Keratinocyte (primary cell): Measurements from ENCODE around the gene TNS1. TPM values are rescaled to one million over a fixed set of nuclear protein-coding genes. Genes with fewer than 3 reads are reported as not detected.

Source experiments
- DNase-seq: peaks from one replicate; pipeline ENCODE4 v3.0.0-alpha.2; 2011; ENCODE audit warnings: low read depth, missing footprints, low spot score
- FAIRE-seq: peaks from 2 replicates; lab custom pipeline; 2011; peaks lifted over from hg19 to GRCh38; lab: Jason Lieb, UNC
- H2AFZ ChIP-seq: 2 replicates; pipeline ENCODE4 v1.6.0; 2012; ENCODE audit warnings: low read length, control low read depth, inconsistent platforms; ENCODE audit not compliant: control insufficient read depth
- H3K27ac ChIP-seq: 2 replicates; pipeline ENCODE4 v1.5.1; 2011; ENCODE audit warnings: low read length; ENCODE audit not compliant: control insufficient read depth, insufficient read depth
- H3K27me3 ChIP-seq: 3 replicates; pipeline ENCODE4 v1.6.0; 2011; ENCODE audit warnings: low read length; ENCODE audit not compliant: control insufficient read depth, insufficient read depth; ENCODE audit errors: extremely low read depth
- H3K36me3 ChIP-seq, 2 experiments: 2 replicates in 1 of 2; 3 replicates in 1 of 2; pipeline ENCODE4 v1.5.1; 2011; ENCODE audit warnings: low read length in 2 of 2, mild to moderate bottlenecking in 1 of 2; ENCODE audit not compliant: control insufficient read depth in 2 of 2, insufficient read depth in 2 of 2; ENCODE audit errors: extremely low read depth in 1 of 2
- H3K4me1 ChIP-seq: 3 replicates; pipeline ENCODE4 v1.5.1; 2011; ENCODE audit warnings: low read length; ENCODE audit not compliant: control insufficient read depth, insufficient read depth; ENCODE audit errors: extremely low read depth
- H3K4me2 ChIP-seq: 3 replicates; pipeline ENCODE4 v1.6.0; 2011; ENCODE audit warnings: low read depth, low read length; ENCODE audit not compliant: control insufficient read depth, insufficient read depth; ENCODE audit errors: extremely low read depth
- H3K4me3 ChIP-seq, 3 experiments: fragments of 200-600 bp in 1 of 3; sonication (generic) in 1 of 3; 2 replicates in 2 of 3; 3 replicates in 1 of 3; pipeline ENCODE4 v1.5.1; 2011 to 2016; ENCODE audit warnings: low read length in 3 of 3, mild to moderate bottlenecking in 3 of 3, control low read depth in 2 of 3, inconsistent platforms in 1 of 3, low read depth in 1 of 3, mixed read lengths in 1 of 3, mixed run types in 1 of 3, moderate library complexity in 1 of 3; ENCODE audit not compliant: control insufficient read depth in 2 of 3, insufficient read depth in 2 of 3; ENCODE audit errors: extremely low read depth in 1 of 3
- H3K79me2 ChIP-seq: 2 replicates; pipeline ENCODE4 v1.6.0; 2012; ENCODE audit warnings: low read length; ENCODE audit not compliant: control insufficient read depth, insufficient read depth
- H3K9ac ChIP-seq: 3 replicates; pipeline ENCODE4 v1.6.0; 2011; ENCODE audit warnings: low read length; ENCODE audit not compliant: control insufficient read depth, insufficient read depth; ENCODE audit errors: extremely low read depth
- H3K9me1 ChIP-seq: 3 replicates; pipeline ENCODE4 v1.6.0; 2011; ENCODE audit warnings: low read length; ENCODE audit not compliant: control insufficient read depth, insufficient read depth; ENCODE audit errors: extremely low read depth
- H3K9me3 ChIP-seq: 2 replicates; pipeline ENCODE4 v1.5.1; 2012; ENCODE audit warnings: low read depth, low read length; ENCODE audit not compliant: control insufficient read depth
- H4K20me1 ChIP-seq: 3 replicates; pipeline ENCODE4 v1.6.0; 2011; ENCODE audit warnings: low read length; ENCODE audit not compliant: control insufficient read depth, insufficient read depth; ENCODE audit errors: extremely low read depth
- EZH2 ChIP-seq: IDR thresholded peaks from one replicate; pipeline ENCODE4 v1.6.1; 2012; ENCODE audit warnings: inconsistent platforms, mild to moderate bottlenecking, low read length, moderate library complexity
- dilution Hi-C: fragments of 300-500 bp; cut with MboI; formaldehyde crosslinking; loops from one replicate; pipeline ENCODE4 v1.7.0; 2020; ENCODE audit warnings: low sequenced_read_pairs; ENCODE audit not compliant: extremely low pct_ligation_motif_present
- polyA plus RNA-seq, 5 experiments: library from polyadenylated mRNA; depleted of rRNA in 3 of 5; stranded (reverse) in 3 of 5; stranded (forward) in 1 of 5; unstranded in 1 of 5; fragments of >200 nt; gene quantifications; 1 replicate in 1 of 5; 2 replicates in 3 of 5; 3 replicates in 1 of 5; pipeline versions ENCODE4 v1.2.1 to v1.2.3, GENCODE V29; 2011 to 2012; ENCODE audit warnings: missing spikeins in 2 of 5, low read depth in 1 of 5, low replicate concordance in 1 of 5
- TF ChIP-seq, protein P1 (sequence below), 3 experiments: IDR thresholded peaks in 1 of 3; conservative IDR thresholded peaks in 1 of 3; optimal IDR thresholded peaks in 1 of 3; 2 replicates in 2 of 3; 3 replicates in 1 of 3; pipeline versions ENCODE3 to v1.5.1; 2011; ENCODE audit warnings: low read length in 3 of 3, mild to moderate bottlenecking in 3 of 3, moderate library complexity in 2 of 3, control low read depth in 1 of 3, inconsistent platforms in 1 of 3; ENCODE audit not compliant: insufficient read depth in 2 of 3; ENCODE audit errors: extremely low read depth in 1 of 3

Gene TNS1
- polyA plus RNA-seq, 1 donor (not counting 4 experiments of a cell fraction or from before 2014, with no cell fraction given) = 2.5 TPM

DNA sequence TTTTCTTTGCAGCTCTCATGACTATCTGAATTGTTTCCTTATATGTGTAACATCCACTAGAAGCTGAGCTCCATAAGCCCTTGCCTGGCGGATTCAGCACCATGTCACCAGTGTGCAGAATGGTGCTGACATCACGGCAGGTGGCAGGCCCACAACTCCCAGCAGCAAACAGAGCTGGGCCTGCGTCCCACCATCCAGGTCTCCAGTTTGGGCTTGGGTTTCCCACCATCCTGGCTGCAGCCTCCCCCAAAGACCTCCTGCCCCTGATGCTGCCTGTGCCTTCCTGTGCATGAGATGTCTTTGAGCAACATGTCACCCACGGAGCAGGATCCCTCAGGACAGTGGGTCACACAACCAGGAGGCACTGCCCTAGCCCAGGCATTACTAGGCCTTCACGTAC lies 113.1 kb downstream of the TNS1 start:
- H3K4me2 ChIP-seq = no peak overlapping the region
- no peaks in the 10 kb centered on the region for H3K79me2 ChIP-seq
- H3K27me3 ChIP-seq = peaks cover 6% of the 10 kb centered on the region
- no peak for TF ChIP-seq EZH2
- TF ChIP-seq, protein P1, sequence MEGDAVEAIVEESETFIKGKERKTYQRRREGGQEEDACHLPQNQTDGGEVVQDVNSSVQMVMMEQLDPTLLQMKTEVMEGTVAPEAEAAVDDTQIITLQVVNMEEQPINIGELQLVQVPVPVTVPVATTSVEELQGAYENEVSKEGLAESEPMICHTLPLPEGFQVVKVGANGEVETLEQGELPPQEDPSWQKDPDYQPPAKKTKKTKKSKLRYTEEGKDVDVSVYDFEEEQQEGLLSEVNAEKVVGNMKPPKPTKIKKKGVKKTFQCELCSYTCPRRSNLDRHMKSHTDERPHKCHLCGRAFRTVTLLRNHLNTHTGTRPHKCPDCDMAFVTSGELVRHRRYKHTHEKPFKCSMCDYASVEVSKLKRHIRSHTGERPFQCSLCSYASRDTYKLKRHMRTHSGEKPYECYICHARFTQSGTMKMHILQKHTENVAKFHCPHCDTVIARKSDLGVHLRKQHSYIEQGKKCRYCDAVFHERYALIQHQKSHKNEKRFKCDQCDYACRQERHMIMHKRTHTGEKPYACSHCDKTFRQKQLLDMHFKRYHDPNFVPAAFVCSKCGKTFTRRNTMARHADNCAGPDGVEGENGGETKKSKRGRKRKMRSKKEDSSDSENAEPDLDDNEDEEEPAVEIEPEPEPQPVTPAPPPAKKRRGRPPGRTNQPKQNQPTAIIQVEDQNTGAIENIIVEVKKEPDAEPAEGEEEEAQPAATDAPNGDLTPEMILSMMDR (optimal IDR thresholded peaks at IDR 0.05 in 1 of 3, IDR thresholded peaks at IDR 0.05 in 1 of 3, conservative IDR thresholded peaks at IDR 0.05 in 1 of 3; ENCODE audit: extremely low read depth in 1 of 3, insufficient read depth in 2 of 3, low read length in 3 of 3) = no peak
- FAIRE-seq = no peak
- H3K9me1 ChIP-seq = no peaks in the 10 kb centered on the region
- H2AFZ ChIP-seq = no peak overlapping the region
- H3K4me3 ChIP-seq = no peak overlapping the region
- no peaks in the 10 kb centered on the region for H4K20me1 ChIP-seq
- no peaks in the 10 kb centered on the region for H3K4me1 ChIP-seq
- no peak overlapping the region for H3K9ac ChIP-seq
- no peak for DNase-seq
- no peaks in the 10 kb centered on the region for H3K9me3 ChIP-seq
- no peaks in the 10 kb centered on the region for H3K36me3 ChIP-seq
- dilution Hi-C loops = no loop called here
- no peak overlapping the region for H3K27ac ChIP-seq

DNA sequence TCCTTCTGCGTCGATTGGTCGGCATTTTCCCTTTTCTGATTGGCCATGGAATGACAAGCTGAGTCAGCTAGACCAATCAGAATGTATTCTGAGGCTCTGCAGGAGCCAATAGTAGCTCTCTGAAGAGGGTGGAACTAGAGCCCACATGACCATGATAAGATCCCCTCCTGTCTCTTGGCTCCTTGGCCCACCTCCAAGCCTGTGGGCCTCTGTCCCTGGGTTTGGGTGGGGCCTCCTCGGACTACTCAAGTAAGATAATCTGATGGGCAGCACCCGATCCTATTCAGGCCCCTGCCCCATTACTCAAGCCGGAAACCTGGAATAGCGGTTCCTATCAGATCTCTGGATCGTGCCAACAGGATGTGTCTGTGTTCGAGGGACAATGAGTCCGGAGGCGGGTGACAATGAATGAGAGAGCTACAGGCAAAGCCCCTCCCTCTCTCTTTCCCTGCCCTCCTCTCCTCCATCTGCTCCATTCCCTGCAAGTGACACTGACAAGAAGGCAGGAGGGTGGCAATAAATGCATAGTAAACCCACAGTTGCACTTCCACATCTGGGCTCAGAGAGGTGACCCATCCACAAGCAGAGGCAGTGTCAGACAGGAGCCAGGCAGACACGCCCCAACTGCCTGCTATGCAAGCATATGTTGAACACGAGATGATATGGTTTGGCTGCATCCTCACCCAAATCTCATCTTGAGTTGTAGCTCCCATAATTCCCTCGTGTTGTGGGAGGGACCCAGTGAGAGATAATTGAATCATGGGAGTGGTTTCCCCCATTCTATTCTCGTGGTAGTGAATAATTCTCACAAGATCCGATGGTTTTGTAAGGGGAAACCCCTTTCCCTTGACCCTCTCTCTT lies 114.7 kb downstream of the TNS1 start:
- no peaks in the 10 kb centered on the region for H3K9me3 ChIP-seq
- dilution Hi-C loops = no loop called here
- DNase-seq (no peak), FAIRE-seq (no peak)
- no peaks in the 10 kb centered on the region for H3K36me3 ChIP-seq
- H3K9me1 ChIP-seq = no peaks in the 10 kb centered on the region
- no peak overlapping the region for H3K4me2 ChIP-seq
- H2AFZ ChIP-seq = no peak overlapping the region
- H3K4me3 ChIP-seq = no peak overlapping the region
- H3K27ac ChIP-seq = no peak overlapping the region
- H4K20me1 ChIP-seq = no peaks in the 10 kb centered on the region
- H3K79me2 ChIP-seq = no peaks in the 10 kb centered on the region
- peaks cover 6% of the 10 kb centered on the region for H3K27me3 ChIP-seq
- H3K4me1 ChIP-seq = no peaks in the 10 kb centered on the region
- H3K9ac ChIP-seq = no peak overlapping the region
- TF ChIP-seq, protein P1 (optimal IDR thresholded peaks at IDR 0.05 in 1 of 3, IDR thresholded peaks at IDR 0.05 in 1 of 3, conservative IDR thresholded peaks at IDR 0.05 in 1 of 3; ENCODE audit: extremely low read depth in 1 of 3, insufficient read depth in 2 of 3, low read length in 3 of 3) = peak in 2 of 3 experiments; percentile 8 to 31
- TF ChIP-seq EZH2 = no peak
